Measurements from ENCODE around the gene NT5DC3. TPM values are rescaled to one million over a fixed set of nuclear protein-coding genes. Genes with fewer than 3 reads are reported as not detected.

NT5DC3 gene
- total and polyA plus RNA-seq, 9 of the 15 experiments (the other 6 are each of a cell fraction or from before 2014, with no cell fraction given), result 6.3 to 33.5 (median 24.5) TPM

DNA sequence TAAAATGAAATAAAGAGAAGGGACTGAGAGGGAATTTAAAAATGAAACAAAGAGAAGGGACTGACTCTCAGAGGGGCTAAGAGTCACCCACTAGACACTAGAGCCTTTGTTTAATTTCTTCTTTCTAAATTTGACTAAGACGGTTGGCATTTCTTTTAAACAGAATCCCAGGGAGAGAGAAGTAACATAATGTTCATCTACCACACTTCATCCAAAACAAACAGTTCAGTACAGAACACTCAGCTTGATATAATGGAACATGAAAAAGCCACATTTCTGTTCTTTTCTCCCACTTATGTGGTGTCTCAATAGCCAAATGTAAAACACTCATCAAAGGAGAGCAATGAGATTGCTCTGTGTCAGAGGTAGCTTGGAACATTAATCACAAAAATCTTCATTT is 10.1 kb upstream of the NT5DC3 start:
- no peak overlapping the region for H3K27ac ChIP-seq (ENCODE audit: extremely low read depth, low read depth, low read length)
- peaks cover 6 to 10% of the 10 kb centered on the region in 2 experiments; a peak in 4 of 5 replicates for H3K27me3 ChIP-seq (ENCODE audit: control insufficient read depth in 2 of 2, insufficient read depth in 2 of 2, low read length in 2 of 2)
- intact Hi-C loops (cut with micrococcal nuclease) (no loop called here), in situ Hi-C loops (cut with MboI) (no loop called here)
- no peaks in the 10 kb centered on the region for H3K9me1 ChIP-seq (ENCODE audit: control insufficient read depth, insufficient read depth, low read length)
- DNase-seq (ENCODE audit: extremely low read depth in 1 of 4, low spot score in 3 of 4) (no peak), ATAC-seq (no peak), FAIRE-seq (no peak)
- no TSS peak for BruUV-seq (replicated peaks)
- H3K4me3 ChIP-seq, result no peak overlapping the region
- no peaks in the 10 kb centered on the region for H3K4me1 ChIP-seq (replicated peaks in 1 of 2; ENCODE audit: control insufficient read depth in 2 of 2, insufficient read depth in 2 of 2, low read length in 2 of 2)
- H3K36me3 ChIP-seq (ENCODE audit: control insufficient read depth, insufficient read depth, low read length), result no peaks in the 10 kb centered on the region
- no peaks in the 10 kb centered on the region for H3K9me3 ChIP-seq (replicated peaks; ENCODE audit: control insufficient read depth, insufficient read depth, low read depth, low read length)
- no peaks in the 10 kb centered on the region for H3K79me2 ChIP-seq (ENCODE audit: control insufficient read depth, insufficient read depth, low read length)
- ChIA-PET CTCF (ENCODE audit: low intra/inter-chr PET ratio) (no interaction called here), POLR2A (interaction anchor here (0.7 to 1.8 kb wide), 4 partner anchors 10 to 1284 kb away, joined by 3 to 5 read pairs (median 4); partner anchors contain the start of gene NT5DC3)
- H3K4me2 ChIP-seq (ENCODE audit: insufficient read depth, low read length), result no peak overlapping the region
- no peak overlapping the region for H2AFZ ChIP-seq (ENCODE audit: low read depth, low read length)
- H4K20me1 ChIP-seq (replicated peaks; ENCODE audit: control insufficient read depth, insufficient read depth, low read length), result no peaks in the 10 kb centered on the region
- TF ChIP-seq BDP1 (IDR thresholded peaks at IDR 0.05; ENCODE audit: insufficient read depth, insufficient read length) (no peak), GABPA (tag; conservative IDR thresholded peaks at IDR 0.05; ENCODE audit: low read depth) (no peak)
- TF ChIP-seq, protein P1, sequence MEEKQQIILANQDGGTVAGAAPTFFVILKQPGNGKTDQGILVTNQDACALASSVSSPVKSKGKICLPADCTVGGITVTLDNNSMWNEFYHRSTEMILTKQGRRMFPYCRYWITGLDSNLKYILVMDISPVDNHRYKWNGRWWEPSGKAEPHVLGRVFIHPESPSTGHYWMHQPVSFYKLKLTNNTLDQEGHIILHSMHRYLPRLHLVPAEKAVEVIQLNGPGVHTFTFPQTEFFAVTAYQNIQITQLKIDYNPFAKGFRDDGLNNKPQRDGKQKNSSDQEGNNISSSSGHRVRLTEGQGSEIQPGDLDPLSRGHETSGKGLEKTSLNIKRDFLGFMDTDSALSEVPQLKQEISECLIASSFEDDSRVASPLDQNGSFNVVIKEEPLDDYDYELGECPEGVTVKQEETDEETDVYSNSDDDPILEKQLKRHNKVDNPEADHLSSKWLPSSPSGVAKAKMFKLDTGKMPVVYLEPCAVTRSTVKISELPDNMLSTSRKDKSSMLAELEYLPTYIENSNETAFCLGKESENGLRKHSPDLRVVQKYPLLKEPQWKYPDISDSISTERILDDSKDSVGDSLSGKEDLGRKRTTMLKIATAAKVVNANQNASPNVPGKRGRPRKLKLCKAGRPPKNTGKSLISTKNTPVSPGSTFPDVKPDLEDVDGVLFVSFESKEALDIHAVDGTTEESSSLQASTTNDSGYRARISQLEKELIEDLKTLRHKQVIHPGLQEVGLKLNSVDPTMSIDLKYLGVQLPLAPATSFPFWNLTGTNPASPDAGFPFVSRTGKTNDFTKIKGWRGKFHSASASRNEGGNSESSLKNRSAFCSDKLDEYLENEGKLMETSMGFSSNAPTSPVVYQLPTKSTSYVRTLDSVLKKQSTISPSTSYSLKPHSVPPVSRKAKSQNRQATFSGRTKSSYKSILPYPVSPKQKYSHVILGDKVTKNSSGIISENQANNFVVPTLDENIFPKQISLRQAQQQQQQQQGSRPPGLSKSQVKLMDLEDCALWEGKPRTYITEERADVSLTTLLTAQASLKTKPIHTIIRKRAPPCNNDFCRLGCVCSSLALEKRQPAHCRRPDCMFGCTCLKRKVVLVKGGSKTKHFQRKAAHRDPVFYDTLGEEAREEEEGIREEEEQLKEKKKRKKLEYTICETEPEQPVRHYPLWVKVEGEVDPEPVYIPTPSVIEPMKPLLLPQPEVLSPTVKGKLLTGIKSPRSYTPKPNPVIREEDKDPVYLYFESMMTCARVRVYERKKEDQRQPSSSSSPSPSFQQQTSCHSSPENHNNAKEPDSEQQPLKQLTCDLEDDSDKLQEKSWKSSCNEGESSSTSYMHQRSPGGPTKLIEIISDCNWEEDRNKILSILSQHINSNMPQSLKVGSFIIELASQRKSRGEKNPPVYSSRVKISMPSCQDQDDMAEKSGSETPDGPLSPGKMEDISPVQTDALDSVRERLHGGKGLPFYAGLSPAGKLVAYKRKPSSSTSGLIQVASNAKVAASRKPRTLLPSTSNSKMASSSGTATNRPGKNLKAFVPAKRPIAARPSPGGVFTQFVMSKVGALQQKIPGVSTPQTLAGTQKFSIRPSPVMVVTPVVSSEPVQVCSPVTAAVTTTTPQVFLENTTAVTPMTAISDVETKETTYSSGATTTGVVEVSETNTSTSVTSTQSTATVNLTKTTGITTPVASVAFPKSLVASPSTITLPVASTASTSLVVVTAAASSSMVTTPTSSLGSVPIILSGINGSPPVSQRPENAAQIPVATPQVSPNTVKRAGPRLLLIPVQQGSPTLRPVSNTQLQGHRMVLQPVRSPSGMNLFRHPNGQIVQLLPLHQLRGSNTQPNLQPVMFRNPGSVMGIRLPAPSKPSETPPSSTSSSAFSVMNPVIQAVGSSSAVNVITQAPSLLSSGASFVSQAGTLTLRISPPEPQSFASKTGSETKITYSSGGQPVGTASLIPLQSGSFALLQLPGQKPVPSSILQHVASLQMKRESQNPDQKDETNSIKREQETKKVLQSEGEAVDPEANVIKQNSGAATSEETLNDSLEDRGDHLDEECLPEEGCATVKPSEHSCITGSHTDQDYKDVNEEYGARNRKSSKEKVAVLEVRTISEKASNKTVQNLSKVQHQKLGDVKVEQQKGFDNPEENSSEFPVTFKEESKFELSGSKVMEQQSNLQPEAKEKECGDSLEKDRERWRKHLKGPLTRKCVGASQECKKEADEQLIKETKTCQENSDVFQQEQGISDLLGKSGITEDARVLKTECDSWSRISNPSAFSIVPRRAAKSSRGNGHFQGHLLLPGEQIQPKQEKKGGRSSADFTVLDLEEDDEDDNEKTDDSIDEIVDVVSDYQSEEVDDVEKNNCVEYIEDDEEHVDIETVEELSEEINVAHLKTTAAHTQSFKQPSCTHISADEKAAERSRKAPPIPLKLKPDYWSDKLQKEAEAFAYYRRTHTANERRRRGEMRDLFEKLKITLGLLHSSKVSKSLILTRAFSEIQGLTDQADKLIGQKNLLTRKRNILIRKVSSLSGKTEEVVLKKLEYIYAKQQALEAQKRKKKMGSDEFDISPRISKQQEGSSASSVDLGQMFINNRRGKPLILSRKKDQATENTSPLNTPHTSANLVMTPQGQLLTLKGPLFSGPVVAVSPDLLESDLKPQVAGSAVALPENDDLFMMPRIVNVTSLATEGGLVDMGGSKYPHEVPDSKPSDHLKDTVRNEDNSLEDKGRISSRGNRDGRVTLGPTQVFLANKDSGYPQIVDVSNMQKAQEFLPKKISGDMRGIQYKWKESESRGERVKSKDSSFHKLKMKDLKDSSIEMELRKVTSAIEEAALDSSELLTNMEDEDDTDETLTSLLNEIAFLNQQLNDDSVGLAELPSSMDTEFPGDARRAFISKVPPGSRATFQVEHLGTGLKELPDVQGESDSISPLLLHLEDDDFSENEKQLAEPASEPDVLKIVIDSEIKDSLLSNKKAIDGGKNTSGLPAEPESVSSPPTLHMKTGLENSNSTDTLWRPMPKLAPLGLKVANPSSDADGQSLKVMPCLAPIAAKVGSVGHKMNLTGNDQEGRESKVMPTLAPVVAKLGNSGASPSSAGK (IDR thresholded peaks at IDR 0.05), result no peak
- TF ChIP-seq, protein P2, sequence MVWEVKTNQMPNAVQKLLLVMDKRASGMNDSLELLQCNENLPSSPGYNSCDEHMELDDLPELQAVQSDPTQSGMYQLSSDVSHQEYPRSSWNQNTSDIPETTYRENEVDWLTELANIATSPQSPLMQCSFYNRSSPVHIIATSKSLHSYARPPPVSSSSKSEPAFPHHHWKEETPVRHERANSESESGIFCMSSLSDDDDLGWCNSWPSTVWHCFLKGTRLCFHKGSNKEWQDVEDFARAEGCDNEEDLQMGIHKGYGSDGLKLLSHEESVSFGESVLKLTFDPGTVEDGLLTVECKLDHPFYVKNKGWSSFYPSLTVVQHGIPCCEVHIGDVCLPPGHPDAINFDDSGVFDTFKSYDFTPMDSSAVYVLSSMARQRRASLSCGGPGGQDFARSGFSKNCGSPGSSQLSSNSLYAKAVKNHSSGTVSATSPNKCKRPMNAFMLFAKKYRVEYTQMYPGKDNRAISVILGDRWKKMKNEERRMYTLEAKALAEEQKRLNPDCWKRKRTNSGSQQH (CRISPR knock-in tag; IDR thresholded peaks at IDR 0.05), result no peak
- H3K9ac ChIP-seq (ENCODE audit: insufficient read depth in 1 of 2, low read depth in 2 of 2, low read length in 2 of 2), result no peak overlapping the region
- 25% methylated on average over 1 of the region's 1 CpG for WGBS (ENCODE audit: insufficient coverage, low coverage, missing lambda C conversion rate)
